ENCODE data around the gene LPP.
"Not testable (repeated sequence)": the region's sequence is repeated elsewhere in the genome, so short reads cannot be mapped to it uniquely, and the experiment has no call there.

Gene LPP

GRCh38 chr3:188698436-188698835 is 544.5 kb downstream of the LPP start:
- no peak for DNase-seq

- no peak for DNase-seq
Measured at GRCh38 chr3:188700501-188700900, 546.5 kb downstream of the LPP start.

GRCh38 chr3:188700918-188701317 is 547.0 kb downstream of the LPP start:
- DNase-seq = no peak

GRCh38 chr3:188701485-188701969 is 547.6 kb downstream of the LPP start:
- no peak for DNase-seq

- DNase-seq = not testable (repeated sequence)
Measured at GRCh38 chr3:188702028-188702427, 548.1 kb downstream of the LPP start.

GRCh38 chr3:188706176-188706575 is 552.2 kb downstream of the LPP start:
- DNase-seq = no peak

GRCh38 chr3:188706599-188706998 is 552.6 kb downstream of the LPP start:
- no peak for DNase-seq

- DNase-seq = no peak
Measured at GRCh38 chr3:188707381-188708288, 553.7 kb downstream of the LPP start.

GRCh38 chr3:188711881-188712247 is 557.9 kb downstream of the LPP start:
- DNase-seq = no peak

- DNase-seq = peak; percentile 4
Measured at GRCh38 chr3:188712248-188712924, 558.4 kb downstream of the LPP start.

GRCh38 chr3:188712991-188713390 is 559.0 kb downstream of the LPP start:
- no peak for DNase-seq

GRCh38 chr3:188719545-188719944 is 565.6 kb downstream of the LPP start:
- no peak for DNase-seq

- no peak for DNase-seq
Measured at GRCh38 chr3:188720215-188720614, 566.3 kb downstream of the LPP start.

GRCh38 chr3:188720636-188721035 is 566.7 kb downstream of the LPP start:
- DNase-seq = no peak

- no peak for DNase-seq
Measured at GRCh38 chr3:188721312-188721711, 567.4 kb downstream of the LPP start.

GRCh38 chr3:188721990-188722389 is 568.0 kb downstream of the LPP start:
- no peak for DNase-seq

GRCh38 chr3:188722963-188723362 is 569.0 kb downstream of the LPP start:
- no peak for DNase-seq

GRCh38 chr3:188727052-188727451 is 573.1 kb downstream of the LPP start:
- no peak for DNase-seq

- no peak for DNase-seq
Measured at GRCh38 chr3:188728371-188728896, 574.5 kb downstream of the LPP start.

GRCh38 chr3:188729422-188729821 is 575.5 kb downstream of the LPP start:
- no peak for DNase-seq

- peak; percentile 3 for DNase-seq
Measured at GRCh38 chr3:188734395-188734794, 580.4 kb downstream of the LPP start.

GRCh38 chr3:188739511-188739910 is 585.6 kb downstream of the LPP start:
- DNase-seq = no peak

GRCh38 chr3:188740010-188740409 is 586.1 kb downstream of the LPP start:
- DNase-seq = no peak
